ENCODE results near the gene INO80.

Gene INO80

DNA sequence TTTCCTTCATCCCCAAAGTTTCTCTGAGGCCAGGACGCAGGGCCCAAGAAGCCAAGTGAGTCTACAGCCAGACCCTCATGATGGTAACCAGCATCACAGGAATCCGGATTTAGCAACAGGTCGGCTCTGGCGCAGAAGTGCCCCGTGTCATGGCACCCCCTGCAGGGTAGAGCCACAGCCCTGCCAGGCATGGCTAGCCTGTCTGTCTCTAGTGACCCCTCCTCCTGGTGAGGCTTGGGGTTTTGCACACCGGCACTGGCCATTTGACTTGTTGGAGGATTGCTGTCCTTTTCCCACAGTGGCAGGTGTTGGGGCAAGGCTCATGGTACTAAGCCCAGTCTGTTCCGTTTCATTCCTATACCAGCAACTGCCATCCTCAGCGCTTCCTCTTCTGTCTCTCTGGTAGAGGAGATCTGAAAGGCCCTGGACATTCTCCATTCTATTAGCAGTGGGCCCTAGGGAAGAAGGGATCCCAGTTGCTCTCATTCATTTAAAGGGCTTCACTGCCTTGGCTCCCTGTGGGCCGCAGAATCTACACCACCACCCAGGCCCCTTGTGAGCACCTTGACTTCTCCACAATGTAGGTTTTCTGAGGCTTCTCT is 172.2 kb downstream of the INO80 start:
- no peak for DNase-seq

DNA sequence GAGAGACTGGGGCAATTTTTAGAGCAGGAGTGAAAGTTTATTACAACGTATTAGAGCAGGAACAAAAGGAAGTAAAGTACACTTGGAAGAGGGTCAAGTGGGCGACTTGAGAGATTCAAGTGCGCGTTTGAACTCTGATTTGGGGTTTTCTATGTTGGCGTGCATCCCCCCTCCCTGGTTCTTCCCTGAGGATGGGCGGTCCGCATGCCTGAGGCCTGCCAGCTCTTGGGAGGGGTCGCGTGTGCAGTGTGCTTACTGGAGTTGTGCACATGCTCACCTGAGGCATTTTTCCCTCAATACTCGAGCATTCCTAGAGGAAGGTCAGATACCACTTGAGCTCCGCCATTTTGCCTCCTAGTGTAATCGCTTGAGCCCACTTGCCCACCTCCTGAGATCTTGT is 173.2 kb downstream of the INO80 start:
- DNase-seq: no peak

DNA sequence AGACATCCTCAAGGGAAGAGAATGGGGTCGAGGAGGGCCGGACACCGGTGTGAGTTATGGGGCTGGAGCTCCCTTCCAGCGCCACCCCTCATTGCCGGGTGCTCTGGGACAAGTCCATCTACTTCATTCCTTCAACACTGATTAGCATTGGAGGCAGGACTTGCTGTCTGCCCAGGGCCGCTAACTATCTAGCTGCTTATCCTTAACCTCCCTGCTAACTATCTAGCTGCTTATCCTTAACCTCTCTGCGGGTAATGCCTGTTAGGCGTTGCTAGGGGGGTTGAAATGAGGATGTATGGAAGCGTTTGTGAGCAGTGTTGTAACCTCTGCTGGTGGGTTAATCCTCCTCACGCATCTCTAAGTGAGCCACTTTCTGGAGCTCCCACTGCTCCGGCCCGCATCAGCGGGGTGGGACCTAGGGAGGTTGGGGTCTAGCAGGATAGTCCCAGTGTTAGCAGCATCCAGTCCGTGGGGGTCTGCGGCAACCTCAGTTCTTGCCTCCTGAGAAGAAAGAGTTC is 173.7 kb downstream of the INO80 start:
- no peak for DNase-seq

- DNase-seq: peak; percentile 61
These were observed 174.3 kb downstream of the INO80 start for GRCh38 chr15:40941528-40942336.

DNA sequence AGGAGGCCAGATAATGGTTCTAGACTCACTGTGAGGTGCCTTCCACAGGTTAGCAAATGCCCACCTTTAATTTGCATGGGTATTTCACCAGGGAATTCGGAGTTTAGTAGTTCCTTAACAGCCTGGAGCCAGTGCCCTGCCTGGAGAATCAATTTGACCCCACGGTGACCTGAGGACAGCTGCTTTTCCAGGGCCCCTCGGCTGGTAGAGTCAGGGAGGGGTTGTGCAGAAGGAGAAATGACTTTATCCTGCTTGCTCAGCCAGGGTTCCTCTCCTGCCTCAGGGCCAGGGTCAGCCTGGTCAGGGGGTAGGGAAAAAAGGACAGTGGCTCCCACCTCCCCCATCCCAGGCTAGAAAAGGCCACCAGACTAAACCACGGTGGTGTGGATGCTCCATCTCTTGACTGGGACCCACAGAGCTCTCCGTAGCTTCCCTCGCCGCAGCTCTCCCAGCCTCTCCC is 175.0 kb downstream of the INO80 start:
- no peak for DNase-seq

GRCh38 chr15:40940296-40940801 is 175.7 kb downstream of the INO80 start:
- DNase-seq: no peak

DNA sequence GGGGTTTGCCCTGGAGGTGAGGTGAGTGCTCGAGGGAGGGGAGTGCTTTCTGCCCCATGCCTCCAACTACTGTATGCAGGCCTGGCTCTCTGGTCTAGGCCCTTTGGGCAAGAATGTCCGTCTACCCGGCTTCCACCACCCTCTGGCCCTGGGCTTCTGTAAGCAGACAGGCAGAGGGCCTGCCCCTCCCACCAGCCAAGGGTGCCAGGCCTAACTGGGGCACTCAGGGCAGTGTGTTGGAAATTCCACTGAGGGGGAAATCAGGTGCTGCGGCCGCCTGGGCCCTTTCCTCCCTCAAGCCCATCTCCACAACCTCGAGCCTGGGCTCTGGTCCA is 177.6 kb downstream of the INO80 start:
- no peak for DNase-seq

DNA sequence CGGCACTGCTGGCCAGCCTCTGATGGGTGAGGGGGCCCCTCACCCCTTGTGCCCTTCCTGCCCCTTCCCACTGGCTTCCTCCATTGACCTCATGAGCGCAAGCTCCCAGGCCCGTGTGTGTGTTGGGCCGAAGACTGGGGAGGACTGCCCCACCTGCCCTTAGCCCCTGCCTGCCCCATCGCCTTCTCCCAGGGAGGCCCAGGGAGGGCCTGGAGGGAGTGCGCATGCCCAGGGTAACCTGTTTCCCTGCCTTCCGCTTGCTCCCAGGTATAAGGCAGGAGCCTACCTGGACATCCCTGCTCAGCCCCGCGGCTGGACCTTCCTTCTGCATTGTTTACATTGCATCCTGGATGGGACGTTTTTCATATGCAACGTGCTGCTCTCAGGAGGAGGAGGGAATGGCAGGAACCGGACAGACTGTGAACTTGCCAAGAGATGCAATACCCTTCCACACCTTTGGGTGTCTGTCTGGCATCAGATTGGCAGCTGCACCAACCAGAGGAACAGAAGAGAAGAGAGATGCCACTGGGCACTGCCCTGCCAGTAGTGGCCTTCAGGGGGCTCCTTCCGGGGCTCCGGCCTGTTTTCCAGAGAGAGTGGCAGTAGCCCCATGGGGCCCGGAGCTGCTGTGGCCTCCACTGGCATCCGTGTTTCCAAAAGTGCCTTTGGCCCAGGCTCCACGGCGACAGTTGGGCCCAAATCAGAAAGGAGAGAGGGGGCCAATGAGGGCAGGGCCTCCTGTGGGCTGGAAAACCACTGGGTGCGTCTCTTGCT is 178.1 kb downstream of the INO80 start:
- no peak for DNase-seq

DNA sequence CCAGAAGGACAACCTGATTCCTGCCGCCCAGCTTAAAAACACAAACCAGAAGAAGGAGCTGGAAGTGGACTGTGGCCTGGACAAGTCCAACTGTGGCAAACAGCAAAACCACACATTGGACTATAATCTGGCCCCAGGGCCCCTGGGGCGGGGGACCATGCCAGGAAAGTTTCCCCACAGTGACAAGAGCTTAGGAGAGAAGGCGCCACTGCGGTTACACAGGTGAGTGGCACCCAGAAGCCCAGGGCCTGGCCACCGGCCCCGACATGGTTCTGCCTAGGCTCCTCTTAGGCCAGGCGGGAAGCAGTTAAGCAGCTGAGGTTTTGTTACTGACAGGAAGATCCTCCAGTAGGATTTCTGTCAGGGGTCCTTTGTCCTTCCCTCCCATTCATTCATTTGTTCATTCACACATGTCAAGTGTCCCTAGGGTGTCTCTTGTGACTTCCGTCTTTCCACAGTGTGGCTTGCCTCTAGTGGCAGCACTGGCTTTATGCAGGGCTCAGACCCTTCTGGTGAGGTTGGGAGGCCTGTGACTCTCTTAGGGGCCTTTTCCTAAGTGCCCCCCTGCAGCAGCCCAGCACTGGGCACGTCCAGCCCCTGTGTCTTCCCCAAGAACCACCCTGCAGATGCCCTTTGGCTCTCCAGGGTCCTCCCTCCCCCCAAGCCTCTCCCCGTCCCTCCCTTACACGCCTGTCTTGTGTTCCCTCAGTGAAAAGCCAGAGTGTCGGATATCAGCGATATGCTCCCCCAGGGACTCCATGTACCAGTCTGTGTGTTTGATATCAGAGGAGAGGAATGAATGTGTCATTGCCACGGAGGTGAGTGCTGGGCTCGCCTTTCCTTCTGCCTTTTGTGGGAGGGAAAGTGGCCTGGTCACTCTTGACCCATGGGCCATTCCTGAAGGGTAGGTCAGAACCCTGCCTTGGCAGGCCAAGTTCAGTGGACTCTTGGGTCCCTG is 179.1 kb downstream of the INO80 start:
- DNase-seq: no peak

DNA sequence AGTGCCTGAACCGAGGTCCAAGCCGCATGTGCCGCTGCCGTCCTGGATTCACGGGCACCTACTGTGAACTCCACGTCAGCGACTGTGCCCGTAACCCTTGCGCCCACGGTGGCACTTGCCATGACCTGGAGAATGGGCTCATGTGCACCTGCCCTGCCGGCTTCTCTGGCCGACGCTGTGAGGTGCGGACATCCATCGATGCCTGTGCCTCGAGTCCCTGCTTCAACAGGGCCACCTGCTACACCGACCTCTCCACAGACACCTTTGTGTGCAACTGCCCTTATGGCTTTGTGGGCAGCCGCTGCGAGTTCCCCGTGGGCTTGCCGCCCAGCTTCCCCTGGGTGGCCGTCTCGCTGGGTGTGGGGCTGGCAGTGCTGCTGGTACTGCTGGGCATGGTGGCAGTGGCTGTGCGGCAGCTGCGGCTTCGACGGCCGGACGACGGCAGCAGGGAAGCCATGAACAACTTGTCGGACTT is 179.8 kb downstream of the INO80 start:
- DNase-seq: no peak

DNA sequence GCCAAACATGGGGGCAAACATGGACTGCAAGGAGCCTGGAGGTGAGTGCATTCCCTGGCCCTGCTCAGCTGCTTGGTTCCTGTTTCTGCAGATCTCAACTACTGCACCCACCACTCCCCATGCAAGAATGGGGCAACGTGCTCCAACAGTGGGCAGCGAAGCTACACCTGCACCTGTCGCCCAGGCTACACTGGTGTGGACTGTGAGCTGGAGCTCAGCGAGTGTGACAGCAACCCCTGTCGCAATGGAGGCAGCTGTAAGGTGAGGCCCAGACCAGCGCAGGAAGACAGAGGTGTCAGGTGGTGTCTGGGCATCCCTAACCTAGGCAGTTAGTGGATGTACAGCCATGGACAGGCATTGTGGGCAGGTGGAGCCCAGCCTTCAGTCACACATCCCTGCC is 181.6 kb downstream of the INO80 start:
- no peak for DNase-seq

DNA sequence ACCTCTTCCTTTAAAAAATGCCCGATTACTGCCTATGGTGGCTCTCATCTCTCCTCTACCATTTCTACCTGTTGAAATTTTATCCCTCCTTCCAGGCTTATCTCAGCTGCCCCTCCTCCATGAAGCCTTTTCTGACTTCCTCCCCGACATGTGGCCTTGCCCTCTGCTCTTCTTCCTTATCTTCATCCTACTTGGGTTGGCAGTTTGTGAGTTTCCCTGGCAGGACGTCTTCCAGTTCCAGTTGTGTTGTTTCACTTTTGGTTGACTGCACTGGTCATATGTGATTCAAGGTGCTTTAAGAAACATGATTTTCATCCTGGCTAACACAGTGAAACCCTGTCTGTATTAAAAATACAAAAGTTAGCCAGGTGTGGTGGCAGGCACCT is 182.6 kb downstream of the INO80 start:
- DNase-seq: no peak

DNA sequence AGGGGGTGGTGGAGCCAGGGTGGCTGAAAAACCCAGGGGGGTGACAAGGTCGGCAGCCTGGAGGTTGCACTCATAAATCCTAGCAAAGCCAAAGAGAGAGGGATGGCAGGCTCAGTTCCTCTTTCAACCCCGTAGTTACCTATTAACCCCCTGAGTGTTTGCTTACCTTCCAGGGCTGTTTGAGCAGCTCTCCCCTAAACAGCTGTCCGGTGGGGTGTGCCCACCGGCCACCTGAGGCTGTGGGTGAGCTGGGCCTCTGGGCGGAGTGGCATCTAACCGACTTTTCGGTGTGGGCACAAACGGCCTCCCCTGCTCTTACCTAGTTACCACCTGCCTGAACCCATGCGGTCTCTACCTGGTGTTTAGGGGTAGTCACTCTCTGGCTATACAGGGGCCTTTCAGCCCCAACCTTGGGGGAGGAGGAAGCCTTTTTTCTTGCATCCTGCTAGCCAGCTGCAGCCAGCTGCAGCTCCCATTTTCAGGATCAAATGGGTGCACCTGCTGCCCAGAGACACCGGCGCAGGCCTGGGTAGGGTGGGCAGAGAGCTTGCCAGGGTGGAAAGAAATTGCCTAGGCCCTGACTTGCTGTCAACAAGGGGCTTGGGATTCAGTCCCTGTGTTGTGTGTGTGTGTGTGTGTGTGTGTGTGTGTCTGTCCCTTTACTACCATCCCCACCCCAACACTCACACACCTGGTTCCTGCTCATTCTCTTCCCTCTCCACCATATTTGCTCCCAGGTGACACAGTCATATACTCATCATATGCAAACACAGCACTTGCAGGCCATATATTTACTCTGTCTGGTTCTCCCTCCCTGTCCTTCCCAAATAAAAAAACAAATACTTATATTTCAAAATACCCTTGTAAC is 183.2 kb downstream of the INO80 start:
- DNase-seq: no peak

DNA sequence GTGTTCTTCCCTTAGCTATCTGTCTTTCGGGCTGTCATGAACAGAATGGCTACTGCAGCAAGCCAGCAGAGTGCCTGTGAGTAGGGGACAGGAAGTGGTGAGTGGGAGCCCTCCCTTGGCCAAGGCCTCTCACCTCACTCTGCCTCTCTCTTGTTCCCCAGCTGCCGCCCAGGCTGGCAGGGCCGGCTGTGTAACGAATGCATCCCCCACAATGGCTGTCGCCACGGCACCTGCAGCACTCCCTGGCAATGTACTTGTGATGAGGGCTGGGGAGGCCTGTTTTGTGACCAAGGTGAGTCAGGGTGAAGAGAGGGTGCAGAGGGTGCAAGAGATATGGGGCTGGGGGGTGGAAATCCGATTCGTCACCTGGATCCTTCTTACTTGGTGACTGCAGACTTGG is 183.9 kb downstream of the INO80 start:
- peak; percentile 31 for DNase-seq

DNA sequence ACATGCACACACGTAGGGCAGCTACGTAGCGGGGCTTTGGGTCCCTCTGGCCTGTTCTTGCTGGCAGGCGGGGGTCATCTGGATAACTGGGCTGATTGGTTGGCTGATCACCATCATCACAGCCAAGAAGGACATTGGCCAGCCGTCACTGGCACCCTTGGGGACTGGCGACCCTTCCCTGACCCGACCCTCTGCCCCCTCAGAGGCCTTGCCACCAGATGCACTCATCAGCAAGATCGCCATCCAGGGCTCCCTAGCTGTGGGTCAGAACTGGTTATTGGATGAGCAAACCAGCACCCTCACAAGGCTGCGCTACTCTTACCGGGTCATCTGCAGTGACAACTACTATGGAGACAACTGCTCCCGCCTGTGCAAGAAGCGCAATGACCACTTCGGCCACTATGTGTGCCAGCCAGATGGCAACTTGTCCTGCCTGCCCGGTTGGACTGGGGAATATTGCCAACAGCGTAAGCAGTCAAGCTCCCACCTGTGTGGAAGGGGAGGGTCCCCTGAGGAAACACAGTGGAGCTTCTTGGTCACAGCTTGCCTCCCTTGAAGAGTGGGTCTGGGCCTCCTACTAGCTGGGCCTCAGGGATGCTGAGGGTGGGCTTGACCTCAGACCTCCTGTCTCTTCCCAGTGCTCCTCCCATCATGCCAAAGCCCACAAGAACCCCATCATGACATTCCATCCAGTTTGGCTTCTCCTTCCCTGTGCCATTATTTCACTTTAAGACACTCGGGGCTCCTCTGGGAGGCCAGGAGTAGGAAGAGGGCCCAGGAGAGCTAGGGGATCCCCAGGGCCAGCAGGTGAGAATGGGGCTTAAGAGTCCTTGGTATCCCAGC is 184.6 kb downstream of the INO80 start:
- no peak for DNase-seq

DNA sequence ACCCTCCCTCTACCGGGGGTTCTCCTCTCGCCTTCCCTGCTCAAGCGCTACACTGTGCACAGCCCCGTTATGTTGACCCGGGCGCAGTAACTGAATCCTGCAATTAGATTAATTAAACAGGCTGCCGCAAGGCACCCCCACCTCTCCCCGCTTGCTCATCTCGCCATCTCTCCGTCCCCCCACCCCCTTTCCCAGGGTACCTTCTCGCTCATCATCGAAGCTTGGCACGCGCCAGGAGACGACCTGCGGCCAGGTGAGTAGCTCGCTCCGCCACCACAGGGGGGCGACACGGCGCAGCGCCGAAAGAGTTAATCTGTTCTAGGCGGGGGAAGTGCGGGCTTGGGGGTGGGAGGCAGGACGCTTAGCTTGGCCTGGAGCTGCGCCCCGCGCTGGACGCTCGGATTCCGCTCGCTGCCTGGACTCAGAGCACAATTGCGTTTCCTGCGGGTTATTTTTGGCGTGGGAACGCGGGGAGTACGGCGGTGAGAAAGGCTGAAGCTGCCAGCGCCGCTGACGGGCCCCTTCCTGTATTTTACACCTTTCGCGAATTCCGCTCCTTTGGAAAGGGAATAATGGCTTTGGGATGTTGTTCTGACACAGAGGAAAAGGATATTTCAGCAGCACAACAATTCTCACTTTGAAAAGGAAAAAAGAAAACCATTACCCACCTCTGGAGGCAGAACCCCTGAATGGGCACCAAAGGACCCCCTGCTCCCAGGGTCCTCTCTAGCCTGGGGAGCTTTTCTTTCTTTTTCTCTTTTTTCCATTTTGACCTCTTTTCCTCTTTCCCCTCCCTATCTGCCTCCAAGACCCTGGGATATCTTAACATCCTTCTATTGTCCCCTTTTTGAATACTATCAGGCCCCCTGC is 185.4 kb downstream of the INO80 start:
- DNase-seq: peak; percentile 42

- peak; percentile 16 for DNase-seq
These were observed 186.2 kb downstream of the INO80 start for GRCh38 chr15:40929660-40930429.

Measured in NCI-H1105 (cell line).